ENCODE results near the gene SYVN1.

DNA sequence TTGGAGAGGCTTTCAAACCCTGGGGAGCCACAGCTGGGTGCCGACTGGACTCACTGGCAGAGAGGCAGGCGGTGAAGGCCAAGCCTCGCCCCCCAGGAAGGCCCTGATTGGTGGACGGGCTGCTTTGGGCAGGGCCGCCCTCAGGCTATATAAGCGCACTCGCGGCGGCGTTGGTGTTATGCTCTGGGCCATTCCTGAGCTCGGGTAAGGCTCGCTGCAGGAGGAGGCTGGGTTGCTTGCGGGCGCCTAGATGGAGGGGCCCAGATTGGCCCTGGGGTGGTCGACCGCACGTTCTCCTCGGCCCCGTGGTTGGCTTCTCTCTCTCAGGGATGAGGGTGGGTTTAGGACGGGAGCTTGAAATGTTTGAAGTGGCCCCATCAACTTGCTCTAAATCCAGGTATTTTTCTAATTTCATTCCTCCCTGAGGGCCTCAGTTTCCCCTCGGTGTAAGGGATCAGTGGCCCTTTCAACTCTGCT is 35.8 kb upstream of the SYVN1 start, which contains the start of gene SPDYC:
- no peak for TF ChIP-seq EZH2 (IDR thresholded peaks at IDR 0.05; ENCODE audit: borderline replicate concordance, insufficient read depth, low read depth, low read length, poor library complexity, severe bottlenecking)
- TF ChIP-seq, protein P1, sequence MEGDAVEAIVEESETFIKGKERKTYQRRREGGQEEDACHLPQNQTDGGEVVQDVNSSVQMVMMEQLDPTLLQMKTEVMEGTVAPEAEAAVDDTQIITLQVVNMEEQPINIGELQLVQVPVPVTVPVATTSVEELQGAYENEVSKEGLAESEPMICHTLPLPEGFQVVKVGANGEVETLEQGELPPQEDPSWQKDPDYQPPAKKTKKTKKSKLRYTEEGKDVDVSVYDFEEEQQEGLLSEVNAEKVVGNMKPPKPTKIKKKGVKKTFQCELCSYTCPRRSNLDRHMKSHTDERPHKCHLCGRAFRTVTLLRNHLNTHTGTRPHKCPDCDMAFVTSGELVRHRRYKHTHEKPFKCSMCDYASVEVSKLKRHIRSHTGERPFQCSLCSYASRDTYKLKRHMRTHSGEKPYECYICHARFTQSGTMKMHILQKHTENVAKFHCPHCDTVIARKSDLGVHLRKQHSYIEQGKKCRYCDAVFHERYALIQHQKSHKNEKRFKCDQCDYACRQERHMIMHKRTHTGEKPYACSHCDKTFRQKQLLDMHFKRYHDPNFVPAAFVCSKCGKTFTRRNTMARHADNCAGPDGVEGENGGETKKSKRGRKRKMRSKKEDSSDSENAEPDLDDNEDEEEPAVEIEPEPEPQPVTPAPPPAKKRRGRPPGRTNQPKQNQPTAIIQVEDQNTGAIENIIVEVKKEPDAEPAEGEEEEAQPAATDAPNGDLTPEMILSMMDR (IDR thresholded peaks at IDR 0.05) = no peak
